DMS53 treated with DMSO at 0.1 percent for 48 hours (cell line): ENCODE results near the gene ZNF3.

ENCODE experiments used
- DNase-seq: peaks from one replicate; lab custom pipeline; 2025; ENCODE audit not compliant: unreplicated experiment; lab: John Stamatoyannopoulos, UW

Gene ZNF3

DNA sequence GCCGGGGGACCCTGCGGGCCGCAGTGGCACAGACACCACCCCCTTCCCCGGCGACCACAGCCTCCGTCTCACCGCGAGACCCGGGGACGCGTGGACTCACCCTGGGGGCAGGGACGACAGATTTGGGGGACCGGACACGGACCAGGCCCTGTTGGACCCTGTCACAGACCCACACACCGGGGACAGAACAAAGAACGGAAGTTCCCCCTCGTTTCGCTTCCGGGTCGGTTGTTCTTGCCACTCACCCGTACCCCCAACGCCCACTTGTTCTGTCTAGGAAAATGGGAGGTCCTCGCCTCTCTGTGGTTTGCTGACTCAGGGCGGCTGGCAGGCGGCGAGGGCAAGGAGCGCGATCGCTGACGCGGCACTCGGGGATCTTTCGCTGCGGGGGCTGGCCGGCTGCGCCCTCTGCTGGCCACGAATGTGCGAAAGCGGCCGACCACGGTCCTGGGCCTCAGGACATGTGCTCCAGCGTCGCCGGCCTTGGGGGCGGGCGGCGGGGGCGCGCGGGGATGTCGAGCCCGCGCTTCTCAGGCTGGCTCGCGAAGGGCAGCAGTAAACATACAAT is at the start of gene ZNF3:
ZNF3 (minus strand) TSS at position 189 of the 568 bp plus-strand sequence. CDS start 4,366 bp downstream, outside the sequence.
- DNase-seq, result peak; percentile 98

DNA sequence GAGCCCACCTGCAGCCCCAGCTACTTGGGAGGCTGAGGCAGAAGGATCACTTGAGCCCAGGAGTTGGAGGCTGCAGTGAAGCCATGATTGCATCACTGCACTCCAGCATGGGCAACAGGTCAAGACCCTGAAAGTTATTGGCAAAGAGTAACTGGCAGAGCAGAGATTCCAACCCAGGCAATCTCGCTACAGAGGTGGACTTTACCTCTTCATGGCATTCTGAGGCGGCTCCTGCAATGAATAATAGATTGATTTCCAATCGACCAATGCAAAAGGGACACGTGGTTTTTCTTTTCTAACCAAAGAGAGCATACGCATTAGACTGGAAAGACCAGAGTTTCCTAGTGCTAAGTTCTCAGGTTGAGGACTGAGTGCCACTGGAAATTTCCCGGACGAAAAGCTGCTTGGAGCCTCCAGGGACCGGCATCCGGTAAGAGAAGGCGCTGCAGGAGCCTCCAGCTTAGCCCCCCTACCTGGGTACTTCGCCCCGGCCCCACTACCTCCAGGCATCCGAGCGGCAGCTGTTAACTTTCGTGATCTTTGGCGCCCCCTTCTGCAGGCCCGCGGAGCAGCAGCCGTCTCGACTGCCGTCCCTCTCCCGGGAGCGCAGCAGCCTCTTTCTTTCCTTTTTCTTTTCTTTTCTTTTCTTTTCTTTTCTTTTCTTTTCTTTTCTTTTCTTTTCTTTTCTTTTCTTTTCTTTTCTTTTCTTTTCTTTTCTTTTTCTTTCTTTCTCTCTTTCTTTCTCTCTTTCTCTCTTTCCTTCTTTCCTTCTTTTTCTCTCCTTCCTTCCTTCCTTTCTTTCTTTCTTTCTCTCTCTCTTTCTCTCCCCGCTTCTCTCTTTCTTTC is 49.3 kb upstream of the ZNF3 start:
- DNase-seq, result peak; percentile 88

DNA sequence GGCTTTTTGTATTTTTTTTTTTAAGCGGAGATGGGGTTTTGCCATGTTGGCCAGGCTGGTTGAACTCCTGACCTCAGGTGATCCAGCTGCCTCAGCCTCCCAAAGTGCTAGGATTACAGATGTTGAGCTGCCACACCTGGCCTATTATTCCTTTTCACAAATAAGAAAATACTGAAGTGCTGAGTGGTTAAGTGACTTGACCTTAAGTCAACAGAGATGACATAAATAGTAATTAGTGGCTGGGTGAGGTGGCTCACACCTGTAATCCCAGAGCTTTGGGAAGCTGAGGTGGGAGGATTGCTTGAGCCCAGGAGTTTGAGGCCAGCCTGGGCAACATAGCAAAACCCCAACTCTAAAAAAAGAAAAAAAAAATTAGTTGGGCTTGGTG is 48.7 kb upstream of the ZNF3 start:
- DNase-seq, result peak; percentile 93

DNA sequence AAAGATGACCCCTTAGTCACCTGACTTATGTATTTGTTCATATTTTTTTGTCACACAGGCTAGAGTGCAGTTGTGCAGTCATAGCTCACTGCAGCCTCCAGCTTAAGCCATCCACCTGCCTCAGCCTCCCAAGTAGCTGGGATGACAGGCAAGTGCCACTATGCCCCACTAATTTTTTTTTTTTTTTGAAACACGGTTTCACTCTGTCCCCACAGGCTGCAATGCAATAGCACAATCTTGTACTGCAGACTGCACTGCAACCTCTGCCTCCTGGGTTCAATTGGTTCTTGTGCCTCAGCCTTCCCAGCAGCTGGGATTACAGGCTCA is 47.1 kb upstream of the ZNF3 start:
- no peak for DNase-seq

DNA sequence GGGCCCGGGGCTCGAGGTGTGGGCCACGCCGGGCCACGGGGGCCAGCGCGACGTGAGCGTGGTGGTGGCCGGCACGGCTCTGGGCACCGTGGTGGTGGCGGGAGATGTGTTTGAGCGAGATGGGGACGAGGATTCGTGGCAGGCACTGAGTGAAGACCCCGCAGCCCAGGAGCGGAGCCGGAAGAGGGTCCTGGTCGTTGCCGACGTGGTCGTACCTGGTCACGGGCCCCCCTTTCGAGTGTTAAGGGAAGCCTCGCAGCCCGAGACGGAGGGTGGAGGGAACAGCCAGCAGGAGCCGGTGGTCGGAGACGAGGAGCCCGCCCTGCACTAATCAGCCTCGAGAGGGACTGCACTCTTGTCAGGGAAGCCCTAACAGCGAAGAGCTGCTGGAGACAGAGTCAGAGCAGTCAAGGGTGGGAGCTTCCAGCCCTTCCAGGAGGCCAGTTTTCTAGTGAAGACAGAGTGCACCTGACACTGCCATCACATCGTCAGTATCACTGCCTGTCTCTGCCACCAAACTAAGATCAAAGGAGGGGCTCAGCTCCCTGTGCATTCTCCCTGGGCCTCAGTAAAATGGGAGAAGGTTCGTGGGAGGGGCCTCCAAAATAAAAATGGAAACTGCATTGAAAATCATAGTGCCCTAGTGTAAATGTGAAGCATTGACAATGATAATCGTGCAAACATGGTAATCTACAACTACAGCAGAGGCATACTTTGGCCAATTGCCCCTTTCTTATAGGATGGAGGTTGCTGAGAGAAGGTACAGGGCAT is 46.5 kb upstream of the ZNF3 start:
- DNase-seq, result peak; percentile 52

DNA sequence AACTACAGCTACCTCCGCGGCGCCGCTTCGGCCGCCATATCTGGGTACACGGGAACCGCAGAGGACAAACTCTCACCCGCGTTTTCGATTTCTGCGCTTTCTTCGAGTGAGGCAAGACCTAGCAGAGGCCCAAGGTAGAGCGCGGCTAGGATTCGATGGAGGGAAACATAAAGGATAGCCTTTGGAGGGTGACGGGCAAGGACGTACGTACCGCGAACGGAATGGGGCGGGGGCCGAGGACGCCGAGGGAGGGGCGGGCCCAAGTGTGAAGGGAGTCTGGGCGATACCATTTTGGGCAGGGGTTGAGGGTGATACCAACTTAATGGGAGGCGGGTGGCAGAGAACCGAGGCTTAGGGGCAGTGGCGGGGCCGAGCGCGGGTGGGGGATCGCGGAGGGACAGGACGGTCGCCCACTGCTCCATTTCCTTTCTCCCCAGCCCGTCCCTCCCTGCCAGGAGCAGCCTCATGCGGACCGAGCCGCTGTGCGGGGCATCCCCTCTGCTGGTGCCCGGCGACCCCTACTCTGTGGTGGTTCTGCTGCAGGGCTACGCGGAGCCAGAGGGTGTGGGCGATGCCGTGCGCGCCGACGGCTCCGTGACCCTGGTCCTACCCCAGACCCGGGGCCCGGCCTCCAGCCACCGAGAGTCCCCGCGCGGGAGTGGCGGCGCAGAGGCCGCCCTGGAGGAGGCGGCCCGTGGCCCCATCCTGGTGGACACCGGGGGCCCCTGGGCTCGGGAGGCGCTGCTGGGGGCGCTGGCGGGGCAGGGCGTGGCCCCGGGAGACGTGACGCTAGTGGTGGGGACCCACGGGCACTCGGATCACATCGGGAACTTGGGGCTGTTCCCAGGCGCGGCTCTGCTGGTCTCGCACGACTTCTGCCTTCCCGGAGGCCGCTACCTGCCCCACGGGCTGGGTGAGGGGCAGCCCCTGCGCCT is 45.7 kb upstream of the ZNF3 start, which contains the start of gene MBLAC1:
MBLAC1 (plus strand) TSS at position 37 of the 935 bp plus-strand sequence; CDS start at position 466, 429 bp downstream.
- peak; percentile 89 for DNase-seq

DNA sequence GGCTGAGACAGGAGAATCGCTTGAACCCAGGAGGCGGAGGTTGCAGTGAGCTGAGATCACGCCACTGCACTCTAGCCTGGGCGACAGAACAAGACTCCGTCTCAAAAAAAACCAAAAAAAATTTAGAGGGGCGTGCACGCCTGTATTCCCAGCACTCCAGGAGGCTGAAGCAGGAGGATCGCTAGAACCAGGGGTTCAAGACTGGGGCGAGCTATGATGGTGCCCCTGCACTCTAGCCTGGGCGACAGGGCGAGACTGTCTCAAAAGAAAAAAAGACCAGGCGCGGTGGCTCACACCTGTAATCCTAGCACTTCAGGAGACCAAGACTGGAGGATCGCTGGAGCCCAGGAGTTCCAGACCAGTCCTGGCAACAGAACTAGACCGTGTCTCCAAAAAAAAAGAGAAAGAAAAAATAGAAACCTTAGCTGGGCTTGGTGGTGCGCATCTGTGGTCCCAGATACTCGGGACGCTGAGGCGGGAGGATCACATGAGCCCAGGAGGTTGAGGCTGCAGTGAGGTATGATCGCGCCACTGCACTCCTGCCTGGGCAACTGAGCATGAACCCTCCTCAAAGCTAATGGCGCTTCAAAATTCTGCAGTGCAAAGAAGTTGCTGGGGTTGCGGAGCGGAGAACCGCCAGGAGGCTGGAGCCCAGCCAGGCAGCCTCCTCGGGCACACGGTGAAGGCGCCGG is 44.9 kb upstream of the ZNF3 start:
- no peak for DNase-seq

DNA sequence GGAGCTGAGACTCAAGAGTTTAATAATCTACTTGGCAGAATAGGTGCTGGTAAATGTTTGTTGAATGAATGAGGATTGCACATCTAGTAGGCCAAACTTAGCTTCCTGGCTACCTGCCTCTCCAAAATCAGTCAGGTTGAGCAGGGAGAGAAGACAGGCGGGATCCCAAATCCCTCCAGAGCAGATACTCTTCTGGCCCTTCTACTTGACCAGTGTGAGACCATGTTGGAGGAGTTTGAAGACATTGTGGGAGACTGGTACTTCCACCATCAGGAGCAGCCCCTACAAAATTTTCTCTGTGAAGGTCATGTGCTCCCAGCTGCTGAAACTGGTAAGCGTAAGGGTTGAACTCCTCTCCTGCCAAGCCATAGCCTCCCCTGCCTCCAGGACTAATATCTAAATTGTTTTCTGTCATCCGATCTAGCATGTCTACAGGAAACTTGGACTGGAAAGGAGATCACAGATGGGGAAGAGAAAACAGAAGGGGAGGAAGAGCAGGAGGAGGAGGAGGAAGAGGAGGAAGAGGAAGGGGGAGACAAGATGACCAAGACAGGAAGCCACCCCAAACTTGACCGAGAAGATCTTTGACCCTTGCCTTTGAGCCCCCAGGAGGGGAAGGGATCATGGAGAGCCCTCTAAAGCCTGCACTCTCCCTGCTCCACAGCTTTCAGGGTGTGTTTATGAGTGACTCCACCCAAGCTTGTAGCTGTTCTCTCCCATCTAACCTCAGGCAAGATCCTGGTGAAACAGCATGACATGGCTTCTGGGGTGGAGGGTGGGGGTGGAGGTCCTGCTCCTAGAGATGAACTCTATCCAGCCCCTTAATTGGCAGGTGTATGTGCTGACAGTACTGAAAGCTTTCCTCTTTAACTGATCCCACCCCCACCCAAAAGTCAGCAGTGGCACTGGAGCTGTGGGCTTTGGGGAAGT is 43.0 kb upstream of the ZNF3 start:
- DNase-seq, result no peak

DNA sequence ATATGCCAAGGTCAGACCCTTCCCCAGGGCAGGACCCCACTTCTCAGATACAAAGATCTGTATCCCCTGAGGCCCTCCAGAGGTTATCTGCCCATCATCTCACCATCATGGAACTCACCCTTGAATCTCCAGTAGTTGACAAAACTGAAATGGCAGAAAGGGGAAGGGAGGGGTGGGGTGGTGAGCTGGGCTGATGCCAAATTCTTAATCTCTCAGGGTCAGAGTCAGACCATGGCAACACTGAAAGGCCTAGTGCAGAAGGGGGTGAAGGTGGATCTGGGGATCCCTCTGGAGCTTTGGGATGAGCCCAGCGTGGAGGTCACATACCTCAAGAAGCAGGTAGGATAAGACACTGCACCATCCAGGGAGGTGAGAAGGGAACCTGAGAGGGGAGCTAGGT is 41.0 kb upstream of the ZNF3 start:
- DNase-seq, result no peak

DNA sequence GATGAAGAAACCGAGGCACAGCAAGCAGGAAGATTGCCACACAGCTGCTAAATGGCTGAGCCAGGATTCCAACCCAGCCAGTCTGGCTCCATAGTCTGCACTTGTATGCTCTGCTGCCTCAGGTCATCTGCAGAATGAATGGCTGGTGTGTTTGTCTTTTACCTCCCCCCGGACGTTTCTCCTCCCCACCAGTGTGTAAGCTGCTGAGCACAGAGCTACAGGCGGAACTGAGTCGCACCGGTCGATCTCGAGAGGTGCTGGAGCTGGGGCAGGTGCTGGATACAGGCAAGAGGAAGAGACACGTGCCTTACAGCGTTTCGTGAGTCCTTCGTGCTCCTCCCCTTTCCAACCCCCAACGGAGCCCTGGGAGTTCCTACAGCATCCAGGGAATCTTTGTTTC is 40.5 kb upstream of the ZNF3 start:
- peak; percentile 98 for DNase-seq

DNA sequence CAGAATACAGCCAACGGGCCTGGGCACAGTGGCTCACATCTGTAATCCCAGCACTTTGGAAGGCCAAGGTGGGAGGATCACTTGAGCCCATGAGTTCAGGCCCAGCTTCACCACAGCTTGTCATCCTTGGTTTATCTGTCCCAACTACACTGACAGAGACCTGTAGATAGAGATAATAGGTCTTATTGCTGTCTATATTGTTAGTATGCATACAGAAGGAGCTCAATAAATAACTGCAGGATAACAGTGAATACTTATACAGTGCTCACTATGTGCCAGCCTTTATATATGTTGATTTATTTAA is 39.2 kb upstream of the ZNF3 start:
- DNase-seq, result no peak

DNA sequence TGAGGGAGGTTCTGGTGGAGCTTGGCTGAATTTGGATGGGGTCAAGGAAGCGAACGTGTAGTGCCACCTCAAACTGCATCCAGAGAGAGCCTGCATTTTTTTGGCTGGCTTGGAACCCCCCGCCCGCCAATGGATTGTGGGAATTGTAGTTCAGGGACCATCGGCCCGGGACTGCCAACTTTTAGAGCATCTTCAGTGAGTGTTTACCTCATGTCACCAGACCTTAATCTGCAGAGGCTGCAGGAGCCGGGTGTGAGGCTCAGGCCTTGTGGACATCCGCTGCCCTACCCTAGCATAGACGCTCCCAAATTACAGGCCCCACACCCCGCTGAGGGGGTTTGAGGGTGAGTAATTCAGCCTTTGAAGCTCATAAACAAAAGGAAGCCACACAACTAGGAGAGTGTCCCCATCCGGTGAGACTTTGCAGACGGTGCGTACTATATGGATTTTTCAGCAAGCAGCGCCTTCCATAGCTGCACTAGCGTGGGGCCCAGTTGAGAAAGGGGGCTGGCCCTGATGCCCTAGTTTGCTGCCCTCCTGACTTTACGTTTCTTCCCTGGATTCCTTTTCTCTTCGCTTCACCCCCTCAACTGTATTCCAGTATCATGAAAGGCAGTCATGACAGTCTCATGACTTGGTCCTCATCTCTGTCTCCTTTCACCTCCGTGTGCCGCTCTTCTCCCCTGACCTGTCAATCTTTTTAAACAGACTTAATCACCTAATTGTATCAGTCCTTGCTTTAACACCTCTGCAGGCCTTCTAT is 38.6 kb upstream of the ZNF3 start:
- peak; percentile 63 for DNase-seq

DNA sequence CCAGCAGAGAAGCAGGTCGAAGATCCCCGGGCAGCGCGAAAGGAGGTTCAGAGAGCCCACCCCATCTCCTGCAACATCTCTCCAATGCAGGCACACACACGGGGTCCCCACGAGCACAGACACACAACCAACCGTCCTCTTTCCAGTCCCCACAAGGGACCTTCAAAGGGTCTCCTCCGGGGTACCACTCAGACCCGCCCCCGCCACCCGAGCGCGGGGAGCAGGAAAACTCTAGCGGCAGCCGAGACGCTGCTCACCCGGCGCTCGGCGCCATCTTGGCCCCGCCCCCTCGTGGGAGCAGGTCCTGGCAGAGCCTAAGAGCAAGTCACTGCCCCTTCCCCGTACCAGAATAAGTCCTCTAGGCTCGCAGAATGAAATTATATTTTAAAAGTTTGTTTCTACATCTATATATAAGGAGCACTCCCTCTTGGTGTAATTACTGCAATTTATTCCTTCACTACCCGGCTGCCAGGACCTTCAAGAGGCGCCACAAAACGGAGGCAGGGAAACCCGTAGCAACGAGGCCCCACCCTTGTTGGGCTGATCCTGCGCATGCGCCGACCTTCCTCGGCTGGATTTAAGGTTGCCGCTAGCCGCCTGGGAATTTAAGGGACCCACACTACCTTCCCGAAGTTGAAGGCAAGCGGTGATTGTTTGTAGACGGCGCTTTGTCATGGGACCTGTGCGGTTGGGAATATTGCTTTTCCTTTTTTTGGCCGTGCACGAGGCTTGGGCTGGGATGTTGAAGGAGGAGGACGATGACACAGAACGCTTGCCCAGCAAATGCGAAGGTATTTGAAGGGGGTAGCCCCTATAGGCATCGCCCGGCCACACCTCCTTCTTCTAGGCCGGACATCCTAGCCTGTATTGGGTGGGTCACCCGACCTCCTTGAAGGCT is 37.8 kb upstream of the ZNF3 start, which contains the start of the genes CNPY4 and TAF6:
CNPY4 (plus strand) TSS at position 563 of the 898 bp plus-strand sequence; CDS start at position 674, 111 bp downstream.
TAF6 (minus strand) TSS at position 287 of the 898 bp plus-strand sequence. CDS start 5,149 bp downstream, outside the sequence.
- peak; percentile 94 for DNase-seq

DNA sequence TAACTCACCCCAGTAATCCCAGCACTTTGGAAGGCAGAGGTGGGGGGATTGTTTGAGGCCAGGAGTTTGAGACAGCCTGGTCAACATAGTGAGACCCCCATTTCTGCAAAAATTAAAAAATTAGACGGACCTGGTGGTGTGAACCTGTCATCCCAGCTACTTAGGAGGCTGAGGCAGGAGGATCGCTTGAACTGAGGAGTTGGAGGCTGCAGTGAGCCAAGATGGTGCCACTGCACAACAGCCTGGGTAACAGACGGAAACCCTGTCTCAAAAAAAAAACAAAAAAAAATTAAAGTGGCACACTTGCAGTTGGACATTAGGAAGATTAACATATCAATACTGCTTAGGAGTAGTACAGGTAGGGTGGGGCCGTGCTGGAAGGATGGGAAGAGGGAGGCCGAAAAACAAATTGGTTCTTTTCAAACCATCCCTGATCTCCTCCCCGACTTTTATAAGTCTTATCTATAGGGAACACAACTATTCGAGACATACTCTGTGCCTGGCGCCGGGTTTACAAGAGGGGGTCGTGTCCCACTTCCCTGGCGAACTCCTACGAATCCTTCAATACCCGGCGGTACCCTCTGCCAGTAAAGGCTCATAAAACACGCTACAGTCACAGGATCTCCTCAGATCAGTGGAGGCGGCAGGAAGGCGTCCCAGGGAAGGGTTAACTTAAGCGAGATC is 37.0 kb upstream of the ZNF3 start:
- no peak for DNase-seq

DNA sequence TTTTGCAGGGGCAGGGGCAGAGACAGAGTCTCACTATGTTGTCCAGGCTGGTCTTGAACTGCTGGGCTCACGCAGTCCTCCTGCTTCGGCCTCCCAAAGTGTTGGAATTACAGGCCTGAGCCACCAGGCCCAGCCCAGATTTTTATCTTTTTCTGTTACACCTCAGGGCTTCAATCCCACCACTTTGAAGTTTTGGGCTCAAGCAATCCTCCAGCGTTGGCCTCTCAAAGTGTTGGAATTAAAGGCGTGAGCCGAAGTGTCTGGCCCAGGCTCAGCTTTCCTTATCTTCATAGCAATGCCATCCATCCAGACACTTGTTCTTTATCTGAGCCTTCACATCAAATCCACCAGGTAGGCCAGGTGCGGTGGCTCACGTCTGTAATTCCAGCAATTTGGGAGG is 33.5 kb upstream of the ZNF3 start:
- no peak for DNase-seq

DNA sequence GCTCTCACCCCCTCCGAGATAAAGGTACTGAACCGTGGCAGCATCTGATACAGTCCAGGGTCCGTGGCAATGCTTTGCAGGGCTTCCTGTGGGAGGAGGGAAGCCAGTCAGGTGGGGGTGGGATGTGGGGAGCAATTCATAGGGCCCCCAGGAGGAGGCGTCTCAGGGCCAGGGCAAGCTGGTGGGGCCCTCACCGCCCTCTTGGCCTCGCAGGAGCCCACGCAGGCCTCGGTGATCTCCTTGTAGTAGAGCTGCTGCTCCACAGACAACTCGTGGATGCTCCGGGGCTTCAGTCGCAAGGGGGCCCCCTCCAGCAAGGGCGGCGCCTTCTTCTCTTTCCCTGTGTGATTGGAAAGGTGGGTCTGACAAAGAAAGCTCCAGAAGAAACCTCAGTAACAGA is 30.4 kb upstream of the ZNF3 start:
- DNase-seq, result no peak

DNA sequence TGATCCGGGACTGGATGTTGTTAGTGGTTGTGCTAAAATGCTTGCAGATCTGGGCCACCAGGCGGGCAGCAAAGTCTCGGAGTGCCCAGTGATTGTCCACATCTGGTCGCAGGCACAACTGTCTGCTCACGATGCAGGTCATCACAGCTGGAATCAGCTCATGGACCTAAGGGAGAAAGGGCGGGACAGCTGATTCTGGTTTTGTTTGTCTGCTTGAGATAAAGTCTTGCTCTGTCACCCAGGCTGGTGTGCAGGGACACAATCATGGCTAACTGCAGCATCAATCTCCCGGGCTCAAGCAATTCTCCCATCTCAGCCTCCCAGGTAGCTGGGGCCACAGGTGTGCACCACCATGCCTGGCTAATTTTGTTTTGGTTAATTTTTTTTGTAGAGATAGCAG is 29.6 kb upstream of the ZNF3 start:
- DNase-seq, result no peak
